GM19467 (cell line): ENCODE results near the gene PTPRM.

Experiments used
- ATAC-seq: cut with Tn5 transposase; IDR thresholded peaks from one replicate; pipeline ENCODE4 v1.9.1; 2021; ENCODE audit warnings: mild to moderate bottlenecking, moderate library complexity; ENCODE audit not compliant: unreplicated experiment

Gene PTPRM

GRCh38 chr18:7663366-7664312 is 96.5 kb downstream of the PTPRM start:
- ATAC-seq = no peak

GRCh38 chr18:7666195-7666776 is 99.2 kb downstream of the PTPRM start:
- no peak for ATAC-seq

- no peak for ATAC-seq
These were observed 101.3 kb downstream of the PTPRM start for GRCh38 chr18:7668392-7668791.

- no peak for ATAC-seq
These were observed 102.2 kb downstream of the PTPRM start for GRCh38 chr18:7669361-7669760.

GRCh38 chr18:7671105-7671504 is 104.0 kb downstream of the PTPRM start:
- no peak for ATAC-seq

GRCh38 chr18:7676253-7676873 is 109.2 kb downstream of the PTPRM start:
- ATAC-seq = no peak

- no peak for ATAC-seq
These were observed 109.9 kb downstream of the PTPRM start for GRCh38 chr18:7677001-7677400.

GRCh38 chr18:7677424-7677823 is 110.3 kb downstream of the PTPRM start:
- ATAC-seq = no peak

GRCh38 chr18:7678389-7678788 is 111.3 kb downstream of the PTPRM start:
- no peak for ATAC-seq

- ATAC-seq = no peak
These were observed 111.7 kb downstream of the PTPRM start for GRCh38 chr18:7678801-7679200.

GRCh38 chr18:7681298-7681697 is 114.2 kb downstream of the PTPRM start:
- no peak for ATAC-seq

GRCh38 chr18:7682321-7682720 is 115.2 kb downstream of the PTPRM start:
- ATAC-seq = no peak

GRCh38 chr18:7683753-7684152 is 116.6 kb downstream of the PTPRM start:
- no peak for ATAC-seq

- ATAC-seq = no peak
These were observed 117.2 kb downstream of the PTPRM start for GRCh38 chr18:7684357-7684756.

- no peak for ATAC-seq
These were observed 117.8 kb downstream of the PTPRM start for GRCh38 chr18:7684966-7685365.

GRCh38 chr18:7686278-7686677 is 119.2 kb downstream of the PTPRM start:
- ATAC-seq = no peak

- ATAC-seq = no peak
These were observed 121.5 kb downstream of the PTPRM start for GRCh38 chr18:7688580-7688979.

GRCh38 chr18:7691206-7691605 is 124.1 kb downstream of the PTPRM start:
- no peak for ATAC-seq

- no peak for ATAC-seq
These were observed 129.7 kb downstream of the PTPRM start for GRCh38 chr18:7696780-7697179.

GRCh38 chr18:7697306-7697705 is 130.2 kb downstream of the PTPRM start:
- no peak for ATAC-seq

- ATAC-seq = no peak
These were observed 144.4 kb downstream of the PTPRM start for GRCh38 chr18:7711495-7711894.

- no peak for ATAC-seq
These were observed 153.3 kb downstream of the PTPRM start for GRCh38 chr18:7720395-7720794.
